Breast epithelium (tissue), 4 donors: ENCODE results near the gene ARMCX5. TPM values are rescaled to one million over a fixed set of nuclear protein-coding genes. Genes with fewer than 3 reads are reported as not detected.

ENCODE experiments used
- DNase-seq, 2 donors: peaks; one replicate each; pipeline ENCODE4 v3.0.0-alpha.2; 2019; ENCODE audit warnings: low spot score in 2 of 2
- H3K27ac ChIP-seq, 2 donors: fragments of 200-600 bp; sonication (generic) in 1 of 2; one replicate each; pipeline ENCODE4 v1.5.1; 2016 to 2019; ENCODE audit warnings: mild to moderate bottlenecking in 1 of 2
- H3K27me3 ChIP-seq, 2 donors: fragments of 200-600 bp; sonication (generic) in 1 of 2; one replicate each; pipeline versions ENCODE4 v1.5.1 to v1.6.0; 2017 to 2019; ENCODE audit warnings: control low read depth in 1 of 2, mild to moderate bottlenecking in 1 of 2
- H3K36me3 ChIP-seq: fragments of 200-600 bp; one replicate; pipeline ENCODE4 v1.5.1; 2019
- H3K4me1 ChIP-seq, 2 donors: fragments of 200-600 bp; sonication (generic); one replicate each; pipeline ENCODE4 v1.5.1; 2016 to 2019; ENCODE audit warnings: control low read depth in 1 of 2
- H3K4me3 ChIP-seq, 3 donors: fragments of 200-600 bp; sonication (generic); 1 replicate in 2 of 3; 2 replicates in 1 of 3; pipeline ENCODE4 v1.5.1; 2016 to 2019; ENCODE audit warnings: mild to moderate bottlenecking in 3 of 3, moderate library complexity in 2 of 3
- H3K9me3 ChIP-seq, 2 donors: fragments of 200-600 bp; sonication (generic) in 1 of 2; one replicate each; pipeline ENCODE4 v1.5.1; 2016 to 2019; ENCODE audit warnings: control low read depth in 1 of 2
- POLR2A ChIP-seq: fragments of 450-650 bp; IDR thresholded peaks from one replicate; pipeline ENCODE4 v1.6.1; 2016; ENCODE audit warnings: antibody characterized with exemption, mild to moderate bottlenecking, moderate library complexity
- POLR2AphosphoS5 ChIP-seq, 3 donors: sonication (generic); formaldehyde crosslinking; IDR thresholded peaks; one replicate each; pipeline ENCODE4 v1.6.1; 2017; ENCODE audit warnings: antibody characterized with exemption in 3 of 3
- intact Hi-C: fragments of 100-400 bp; cut with DNase I; formaldehyde crosslinking; loops from one replicate; pipeline ENCODE4 v1.15.1; 2023; ENCODE audit warnings: low total_unique reads
- total RNA-seq, 3 donors: library from RNA; depleted of rRNA; stranded (reverse); fragments of >200 nt; gene quantifications; one replicate each; pipeline ENCODE4 v1.1.0, GENCODE V29; 2016
- TF ChIP-seq, protein P1 (sequence below), 3 donors: fragments of 450-650 bp; IDR thresholded peaks; one replicate each; pipeline ENCODE4 v1.5.1; 2016 to 2017; ENCODE audit warnings: antibody characterized with exemption in 3 of 3, mild to moderate bottlenecking in 3 of 3, moderate library complexity in 3 of 3

The ARMCX5 gene
- total RNA-seq, 3 donors from 2014 or later: 13.9 to 21.5 (median 16.4) TPM

- Histone ChIP-seq H3K36me3 (no peaks in the 10 kb centered on the region), H3K27ac (peak overlapping the region; percentile 81 to 91), H3K4me1 (no peaks in the 10 kb centered on the region), H3K4me3 (peak overlapping the region; percentile 55 to 80 (median 62)), H3K9me3 (no peaks in the 10 kb centered on the region), H3K27me3 (peaks cover 0 to 14% of the 10 kb centered on the region in 2 donors)
- peak in 1 of 2 donors; percentile 56 for DNase-seq
- TF ChIP-seq POLR2A: no peak
- TF ChIP-seq, protein P1, sequence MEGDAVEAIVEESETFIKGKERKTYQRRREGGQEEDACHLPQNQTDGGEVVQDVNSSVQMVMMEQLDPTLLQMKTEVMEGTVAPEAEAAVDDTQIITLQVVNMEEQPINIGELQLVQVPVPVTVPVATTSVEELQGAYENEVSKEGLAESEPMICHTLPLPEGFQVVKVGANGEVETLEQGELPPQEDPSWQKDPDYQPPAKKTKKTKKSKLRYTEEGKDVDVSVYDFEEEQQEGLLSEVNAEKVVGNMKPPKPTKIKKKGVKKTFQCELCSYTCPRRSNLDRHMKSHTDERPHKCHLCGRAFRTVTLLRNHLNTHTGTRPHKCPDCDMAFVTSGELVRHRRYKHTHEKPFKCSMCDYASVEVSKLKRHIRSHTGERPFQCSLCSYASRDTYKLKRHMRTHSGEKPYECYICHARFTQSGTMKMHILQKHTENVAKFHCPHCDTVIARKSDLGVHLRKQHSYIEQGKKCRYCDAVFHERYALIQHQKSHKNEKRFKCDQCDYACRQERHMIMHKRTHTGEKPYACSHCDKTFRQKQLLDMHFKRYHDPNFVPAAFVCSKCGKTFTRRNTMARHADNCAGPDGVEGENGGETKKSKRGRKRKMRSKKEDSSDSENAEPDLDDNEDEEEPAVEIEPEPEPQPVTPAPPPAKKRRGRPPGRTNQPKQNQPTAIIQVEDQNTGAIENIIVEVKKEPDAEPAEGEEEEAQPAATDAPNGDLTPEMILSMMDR (IDR thresholded peaks at IDR 0.05): peak; percentile 46 to 60 (median 54)
- TF ChIP-seq POLR2AphosphoS5 (IDR thresholded peaks at IDR 0.05): peak in 1 of 3 donors; percentile 57
- intact Hi-C loops: no loop called here
Measured at GRCh38 chrX:102652031-102652688, 52.8 kb downstream of the ARMCX5 start.

Other genes starting within 250 kb of the ARMCX5 start
- not detected for gene NXF2B, start 159.5 kb upstream of the ARMCX5 start, total RNA-seq
- gene TCP11X2, start 127.7 kb upstream of the ARMCX5 start, total RNA-seq: not detected
- 1 to 10 TPM; 1.3 to 1.6 (median 1.4) TPM for gene TMSB15A, start 82.8 kb upstream of the ARMCX5 start, total RNA-seq
- gene GPRASP1, start 52.0 kb downstream of the ARMCX5 start, total RNA-seq: 10 to 100 TPM in 2 of 3 donors, 1 to 10 TPM in 1; 7.5 to 16.1 (median 16.1) TPM
- 10 to 100 TPM in 2 of 3 donors, 1 to 10 TPM in 1; 8.0 to 16.2 (median 13.1) TPM for gene GPRASP2, start 112.9 kb downstream of the ARMCX5 start, total RNA-seq
- 1 to 10 TPM; 1.8 to 4.3 (median 4.2) TPM for gene GPRASP3, start 121.2 kb downstream of the ARMCX5 start, total RNA-seq